NCI-H128 (cell line): ENCODE data around the gene CYCS.

Source experiments
- DNase-seq: peaks from one replicate; lab custom pipeline; 2025; ENCODE audit not compliant: unreplicated experiment; lab: John Stamatoyannopoulos, UW

CYCS gene

DNA sequence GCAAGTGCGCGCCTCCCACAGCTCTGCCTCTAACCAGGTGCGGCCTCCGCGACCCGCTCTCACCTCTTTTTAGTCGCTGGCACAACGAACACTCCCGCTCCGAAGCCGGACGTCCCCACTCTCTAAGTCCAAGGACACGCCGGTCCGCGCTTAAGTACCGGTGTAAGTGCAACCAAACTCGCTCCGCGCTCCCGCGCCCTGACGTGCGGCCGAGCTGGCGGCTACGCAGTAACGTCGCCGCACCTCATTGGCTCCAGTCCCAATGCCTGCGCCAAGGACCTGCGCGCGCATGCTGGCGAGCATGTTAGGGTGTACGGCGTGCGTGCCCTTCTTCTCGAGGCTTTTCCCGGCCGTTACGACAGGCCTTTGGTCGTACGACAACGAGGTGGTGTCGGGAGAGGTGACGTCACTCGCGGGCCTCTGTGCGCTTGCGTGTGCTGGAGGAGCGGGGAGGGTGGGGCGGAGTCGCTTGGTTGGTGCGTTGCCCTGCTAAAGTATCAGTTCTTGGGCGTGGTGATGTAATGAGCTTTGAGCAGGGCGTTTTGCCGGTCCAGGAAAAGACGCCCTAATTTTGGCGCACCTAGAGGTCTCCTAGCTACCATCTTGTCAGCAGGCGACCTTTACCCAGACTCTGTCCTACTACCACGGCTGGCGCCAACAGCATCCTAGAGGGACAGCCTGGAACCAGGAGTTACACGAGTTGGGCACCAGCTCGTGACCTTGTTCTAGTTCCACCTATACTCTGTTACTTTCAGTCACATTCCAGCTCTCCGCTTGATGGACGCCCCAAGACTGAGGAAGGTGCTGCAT lies at the start of gene CYCS:
TSS of gene CYCS (minus strand) at position 124 of the 810 bp plus-strand sequence. CDS start 1,141 bp downstream, outside the sequence.
- peak; percentile 99 for DNase-seq

DNA sequence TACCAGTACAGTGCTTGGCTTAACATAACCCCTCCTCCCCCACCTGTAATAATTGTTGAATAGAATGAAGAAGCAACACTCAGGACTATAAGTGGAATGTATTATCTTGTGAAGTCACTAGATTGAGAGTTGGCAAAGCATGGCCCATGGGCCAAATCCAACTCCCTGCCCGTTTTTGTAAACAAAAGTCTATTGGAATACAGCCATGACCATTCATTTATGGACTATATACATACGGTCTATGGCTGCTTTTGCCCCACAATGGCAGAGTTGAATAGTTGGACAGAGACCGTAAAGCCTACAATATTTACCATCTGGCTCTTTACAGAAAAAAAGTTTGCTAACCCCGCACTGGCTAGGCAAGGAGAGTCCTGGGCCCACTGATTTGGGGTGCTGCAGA lies 48.1 kb upstream of the CYCS start:
- DNase-seq = no peak

DNA sequence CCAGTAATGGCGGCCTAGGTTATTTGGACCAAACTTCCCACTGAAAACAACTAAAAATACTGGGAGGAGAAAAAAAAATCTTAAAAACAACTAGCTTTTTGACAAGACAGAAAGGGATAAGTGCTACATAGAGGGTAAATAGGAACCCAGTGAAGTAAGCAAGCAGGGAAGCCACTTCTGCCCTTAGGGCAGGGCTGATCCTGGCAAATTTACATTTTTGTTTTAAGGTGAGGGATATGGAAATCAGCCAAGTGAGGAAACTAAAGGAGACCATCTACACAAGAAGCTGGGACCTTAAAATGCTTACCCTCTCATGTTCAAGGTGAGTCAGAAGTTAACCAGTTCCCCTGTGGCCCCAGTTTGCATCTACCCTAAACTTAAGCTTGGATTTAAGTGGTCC lies 46.5 kb upstream of the CYCS start:
- no peak for DNase-seq

DNA sequence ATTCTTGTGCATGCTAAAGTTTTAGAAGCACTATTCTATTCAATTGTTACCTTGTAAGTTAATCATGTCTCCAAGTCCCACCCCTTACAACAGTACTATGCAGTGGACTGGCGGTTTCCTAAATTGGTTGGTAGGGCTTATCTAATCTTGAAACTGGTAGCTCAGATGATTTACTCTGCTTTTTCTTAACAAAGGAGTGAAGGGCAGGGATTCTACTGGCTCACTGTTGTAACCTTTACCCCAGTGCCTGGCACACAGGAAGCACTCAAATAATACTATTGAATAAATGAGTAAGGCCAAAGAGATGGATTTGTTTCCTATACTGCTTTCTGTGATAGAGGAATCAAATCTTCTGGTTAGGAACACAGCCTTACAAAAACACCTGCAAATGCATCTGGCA lies 46.0 kb upstream of the CYCS start:
- DNase-seq = no peak

DNA sequence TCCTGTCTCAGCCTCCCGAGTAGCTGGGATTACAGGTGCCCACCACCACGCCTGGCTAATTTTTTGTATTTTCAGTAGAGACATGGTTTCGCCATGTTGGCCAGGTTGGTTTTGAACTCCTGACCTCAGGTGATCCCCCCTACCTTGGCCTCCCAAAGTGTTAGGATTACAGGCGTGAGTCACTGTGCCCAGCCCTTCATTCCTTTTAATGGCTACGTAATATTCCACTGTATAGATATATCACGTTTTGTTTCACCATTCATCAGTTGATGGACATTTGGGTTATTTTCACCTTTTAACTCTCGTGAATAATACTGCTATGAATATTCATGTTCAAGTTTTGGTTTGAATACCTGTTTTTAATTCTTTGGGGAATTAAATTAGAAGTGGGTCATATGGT lies 44.6 kb upstream of the CYCS start:
- DNase-seq = no peak

DNA sequence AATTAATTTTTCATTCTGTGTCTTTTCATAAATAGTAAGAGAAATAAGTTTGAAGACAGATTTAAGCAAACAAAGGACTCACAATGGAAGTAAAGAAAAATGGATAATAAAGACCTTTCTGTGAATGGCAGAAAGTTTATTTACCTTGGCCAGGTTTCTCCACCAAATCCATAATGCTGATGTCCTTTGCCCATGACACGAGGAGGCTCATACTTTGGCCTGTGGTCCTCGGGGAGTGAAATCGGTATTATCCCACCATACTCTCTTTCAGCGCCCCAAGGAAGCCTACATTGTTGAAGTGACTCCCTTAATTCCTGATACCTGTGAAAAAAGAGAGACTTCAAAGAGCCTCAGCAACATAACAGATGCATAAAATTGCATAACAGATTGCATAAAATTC lies 43.1 kb upstream of the CYCS start:
- DNase-seq = no peak

DNA sequence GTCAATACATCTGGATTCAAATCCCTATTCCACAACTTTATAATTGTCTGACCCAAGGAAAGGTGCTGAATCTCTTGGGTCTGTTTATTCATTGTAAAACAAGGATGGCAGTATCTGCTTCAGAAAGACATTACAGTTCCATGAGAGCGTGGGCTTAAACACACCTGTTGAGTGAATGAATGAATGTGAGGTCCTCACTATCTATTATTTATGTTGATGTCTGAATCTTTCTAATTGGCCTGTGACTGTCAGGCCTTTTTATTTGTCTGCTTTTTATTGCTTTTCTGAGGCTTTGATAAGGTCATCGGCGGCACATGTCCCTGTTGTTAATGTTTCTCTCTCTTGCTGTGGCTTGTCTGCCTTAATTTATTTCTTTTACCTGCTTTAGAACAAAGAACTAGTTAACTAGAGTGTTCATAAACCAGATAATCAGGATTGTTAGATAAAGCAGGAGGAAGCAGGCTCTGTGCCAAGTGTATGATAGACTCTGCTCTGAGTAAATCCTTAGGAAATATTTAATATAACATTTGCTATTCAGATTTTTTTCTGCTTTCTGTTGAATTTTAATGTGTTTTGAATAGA lies 42.3 kb upstream of the CYCS start:
- no peak for DNase-seq

DNA sequence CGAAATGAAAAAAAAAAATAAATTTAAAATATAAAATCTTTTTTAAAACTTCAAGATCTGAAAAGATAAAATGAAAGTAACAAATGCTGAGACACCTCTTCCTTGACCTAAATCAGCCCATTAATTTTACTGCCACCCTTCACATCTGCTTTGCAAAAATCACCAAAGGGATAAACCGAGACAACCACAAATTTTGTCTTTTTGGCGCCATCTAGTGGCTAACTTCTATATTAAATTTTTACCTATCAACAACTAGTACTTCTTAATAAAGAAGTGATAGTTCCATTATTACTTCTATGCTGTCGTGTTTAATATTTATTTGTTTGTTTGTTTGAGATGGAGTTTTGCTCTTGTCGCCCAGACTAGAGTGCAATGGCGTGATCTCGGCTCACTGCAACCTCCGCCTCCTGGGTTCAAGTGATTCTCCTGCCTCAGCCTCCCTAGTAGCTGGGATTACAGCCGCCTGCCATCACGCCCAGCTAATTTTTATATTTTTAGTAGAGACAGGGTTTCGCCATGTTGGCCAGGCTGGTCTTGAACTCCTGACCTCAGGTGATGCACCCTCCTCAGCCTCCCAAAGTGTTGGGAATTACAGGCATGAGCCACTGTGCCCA lies 35.0 kb upstream of the CYCS start:
- DNase-seq = peak; percentile 23

DNA sequence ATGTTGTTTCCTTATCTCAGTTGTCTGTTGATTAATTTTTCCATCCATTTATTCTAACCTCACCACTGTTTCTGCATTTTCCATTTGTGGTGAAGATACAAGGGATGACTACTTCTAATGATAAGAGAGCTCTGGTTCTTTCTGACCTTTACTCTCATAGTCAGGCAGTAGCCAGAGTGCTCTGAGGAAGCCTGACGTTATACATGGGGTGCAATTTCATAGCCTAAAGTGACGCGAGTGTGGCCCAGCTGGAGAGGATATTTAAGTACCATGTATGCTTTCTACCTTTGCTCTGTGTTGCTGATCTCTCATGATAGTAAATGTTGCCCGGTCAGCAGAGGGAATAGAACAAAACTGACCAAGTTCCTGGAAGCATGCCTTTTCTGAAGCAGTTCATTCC lies 33.9 kb upstream of the CYCS start:
- DNase-seq = no peak

DNA sequence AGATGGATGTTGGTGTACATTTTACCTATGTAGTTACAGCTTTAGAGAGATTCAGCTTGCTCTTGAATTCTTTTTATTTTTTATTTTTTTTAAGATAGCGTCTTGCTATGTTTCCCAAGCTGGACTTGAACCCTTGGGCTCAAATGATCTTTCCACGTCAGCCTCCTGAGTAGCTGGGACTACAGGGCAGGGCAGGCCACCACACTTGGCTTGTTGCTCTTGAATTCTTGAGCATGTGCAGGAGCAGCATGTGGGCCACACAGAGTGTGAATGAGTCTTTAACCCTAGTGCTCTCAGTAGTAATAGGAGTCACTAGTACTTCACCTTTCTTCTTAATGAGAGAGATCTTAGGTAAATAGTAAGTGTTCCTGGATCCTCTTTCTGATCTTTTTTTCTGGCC lies 26.7 kb upstream of the CYCS start:
- DNase-seq = no peak

DNA sequence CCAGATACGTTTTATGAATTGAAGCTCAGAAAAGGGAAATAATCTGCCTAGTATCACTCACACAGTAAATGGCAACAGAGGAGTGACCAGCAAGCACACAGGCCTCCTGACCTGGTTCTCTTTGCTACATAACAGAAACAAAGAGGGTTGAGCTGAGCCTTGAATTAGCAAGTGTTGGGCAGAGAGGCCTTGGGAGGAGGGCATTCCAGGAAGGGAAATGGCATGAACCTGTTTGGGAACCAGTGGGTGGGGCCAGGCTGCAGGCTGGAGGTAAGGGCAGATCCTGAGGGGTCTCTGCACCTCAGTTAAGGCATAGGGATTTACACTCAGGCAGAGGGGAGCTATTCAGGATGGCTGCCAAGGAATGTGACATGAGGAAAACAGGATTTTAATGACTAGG lies 24.8 kb upstream of the CYCS start:
- no peak for DNase-seq

DNA sequence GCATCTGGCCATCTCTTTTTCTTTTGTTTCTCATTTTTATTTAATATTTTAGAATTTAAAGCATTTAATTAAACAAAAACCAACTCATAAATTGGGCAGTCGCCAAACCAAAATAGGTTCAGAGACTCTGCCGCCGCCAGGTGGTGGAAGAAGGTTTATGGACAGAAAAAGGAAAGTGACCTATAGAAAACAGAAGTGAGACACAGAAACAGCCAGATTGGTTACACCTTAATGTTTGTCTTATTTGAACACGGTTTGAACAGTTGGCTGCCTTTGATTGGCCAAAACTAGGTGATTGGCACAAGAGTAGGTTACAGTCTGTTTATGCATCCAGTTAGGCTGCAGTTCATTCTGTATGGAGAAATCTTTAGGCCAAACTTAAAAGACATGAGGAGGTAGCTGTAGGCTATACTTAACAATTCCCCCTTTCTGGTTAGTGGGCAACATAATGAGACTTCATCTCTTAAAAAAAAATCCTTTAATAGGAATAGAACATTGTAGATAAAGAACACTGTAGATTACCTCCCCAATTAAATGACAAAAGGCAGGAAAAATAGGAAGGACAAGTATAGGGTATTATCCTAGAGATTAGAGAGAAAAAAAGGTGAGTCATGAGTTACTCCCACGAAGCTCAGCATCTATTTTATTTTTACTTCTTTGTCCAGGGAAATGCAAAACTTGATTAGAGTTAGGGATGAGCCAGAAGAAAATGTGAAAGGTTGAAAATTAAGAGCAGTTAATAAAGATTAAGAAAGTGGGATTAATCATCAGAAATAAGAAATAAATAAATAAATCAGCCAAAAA lies 23.9 kb upstream of the CYCS start:
- DNase-seq = no peak

DNA sequence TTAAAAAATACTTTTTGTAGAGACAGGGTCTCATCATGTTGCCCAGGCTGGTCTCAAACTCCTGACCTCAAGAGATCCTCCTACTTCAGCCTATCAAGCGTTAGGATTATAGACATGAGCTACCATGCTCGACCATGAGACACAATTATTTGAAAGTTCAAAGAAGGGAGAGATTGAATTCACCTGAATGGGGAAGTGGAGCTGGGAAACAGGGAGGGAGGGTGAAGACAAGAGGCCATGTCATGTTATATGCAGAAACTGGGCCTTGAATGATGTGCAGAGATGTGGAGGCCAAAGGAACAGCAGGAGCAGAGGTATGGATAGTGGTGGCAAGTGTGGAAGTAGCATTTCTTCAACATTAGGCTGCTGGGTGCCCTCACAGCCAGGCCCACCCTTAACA lies 18.7 kb upstream of the CYCS start:
- DNase-seq = no peak

DNA sequence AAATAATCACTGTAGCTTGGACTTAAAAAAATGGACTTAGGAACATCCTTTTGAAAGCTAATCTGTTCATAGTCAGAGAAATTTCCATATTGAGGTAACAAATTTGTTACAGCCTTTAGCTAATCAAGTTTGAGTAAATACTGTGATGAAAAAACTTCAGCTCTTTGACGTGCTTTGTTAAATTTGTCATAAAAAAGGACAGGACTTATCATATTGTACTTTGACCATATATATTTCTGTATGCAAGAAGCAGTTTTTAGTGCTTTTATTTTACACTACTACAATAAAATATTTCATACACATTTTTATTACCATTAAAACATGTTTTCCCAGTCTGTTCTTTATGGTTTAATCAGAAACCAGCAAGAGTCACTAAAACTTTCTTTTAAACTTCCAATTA lies 14.5 kb upstream of the CYCS start:
- no peak for DNase-seq

DNA sequence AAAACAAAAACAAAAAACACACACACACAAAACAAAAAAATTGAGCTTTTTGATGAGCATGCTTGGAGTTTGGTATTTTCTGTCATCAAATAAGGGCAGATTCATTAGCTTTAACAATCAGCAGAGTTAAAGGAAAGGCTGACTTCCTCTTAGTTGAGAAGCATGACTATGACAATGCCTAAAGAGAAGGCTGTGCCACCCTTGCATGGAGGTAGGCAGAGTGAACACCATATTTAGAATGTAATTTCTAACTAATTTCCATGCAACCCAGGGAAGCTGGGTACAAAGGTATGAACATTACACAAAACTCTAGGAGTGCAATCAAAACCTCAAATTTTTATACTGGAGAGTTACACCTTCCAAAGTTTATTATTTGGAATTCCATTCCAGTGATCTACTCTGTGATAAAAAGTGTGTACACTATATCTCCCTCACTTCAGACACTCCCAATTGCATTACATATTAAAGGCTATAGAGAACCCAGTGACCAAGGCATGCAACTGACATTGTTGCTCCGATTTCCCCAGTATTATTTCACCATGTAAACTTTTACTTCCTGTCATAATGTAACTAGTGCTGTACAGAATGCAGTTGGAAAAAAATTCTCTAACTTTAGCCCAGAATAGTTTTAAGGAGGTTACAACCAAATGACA lies 9.4 kb upstream of the CYCS start:
- no peak for DNase-seq

DNA sequence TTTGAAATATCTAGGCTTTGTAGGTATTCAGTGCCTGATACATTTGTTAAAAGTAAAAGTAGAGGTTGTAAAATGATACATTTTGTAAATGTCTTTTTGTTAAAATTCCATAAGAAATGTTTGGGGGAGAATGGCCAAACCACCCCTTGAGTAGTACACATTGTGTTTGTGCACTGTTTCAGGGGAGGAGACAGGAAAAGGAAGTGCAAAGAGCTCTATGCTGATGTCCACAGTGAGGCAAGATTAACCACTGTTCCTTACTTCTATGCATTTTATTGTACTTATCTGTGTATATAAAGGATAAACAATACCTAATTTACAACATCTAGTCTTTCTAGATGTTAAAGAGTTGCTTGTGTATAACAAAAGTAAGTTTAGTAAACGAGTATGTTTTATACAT lies 7.4 kb upstream of the CYCS start:
- DNase-seq = no peak

DNA sequence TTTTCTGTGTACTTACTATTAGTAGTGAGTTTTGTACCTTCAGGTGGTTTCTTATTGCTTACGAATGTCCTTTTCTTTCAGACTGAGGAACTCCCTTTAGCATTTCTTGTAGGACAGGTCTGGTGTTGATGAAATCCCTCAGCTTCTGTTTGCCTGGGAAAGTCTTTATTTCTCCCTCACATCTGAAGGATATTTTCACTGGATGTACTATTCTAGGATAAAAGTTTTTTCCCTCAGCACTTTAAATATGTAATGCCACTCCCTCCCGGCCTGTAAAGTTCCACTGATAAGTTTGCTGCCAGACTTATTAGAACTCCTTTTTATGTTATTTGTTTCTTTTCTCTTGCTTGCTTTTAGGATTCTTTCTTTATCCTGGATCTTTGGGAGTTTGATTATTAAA lies 1.7 kb upstream of the CYCS start:
- no peak for DNase-seq

DNA sequence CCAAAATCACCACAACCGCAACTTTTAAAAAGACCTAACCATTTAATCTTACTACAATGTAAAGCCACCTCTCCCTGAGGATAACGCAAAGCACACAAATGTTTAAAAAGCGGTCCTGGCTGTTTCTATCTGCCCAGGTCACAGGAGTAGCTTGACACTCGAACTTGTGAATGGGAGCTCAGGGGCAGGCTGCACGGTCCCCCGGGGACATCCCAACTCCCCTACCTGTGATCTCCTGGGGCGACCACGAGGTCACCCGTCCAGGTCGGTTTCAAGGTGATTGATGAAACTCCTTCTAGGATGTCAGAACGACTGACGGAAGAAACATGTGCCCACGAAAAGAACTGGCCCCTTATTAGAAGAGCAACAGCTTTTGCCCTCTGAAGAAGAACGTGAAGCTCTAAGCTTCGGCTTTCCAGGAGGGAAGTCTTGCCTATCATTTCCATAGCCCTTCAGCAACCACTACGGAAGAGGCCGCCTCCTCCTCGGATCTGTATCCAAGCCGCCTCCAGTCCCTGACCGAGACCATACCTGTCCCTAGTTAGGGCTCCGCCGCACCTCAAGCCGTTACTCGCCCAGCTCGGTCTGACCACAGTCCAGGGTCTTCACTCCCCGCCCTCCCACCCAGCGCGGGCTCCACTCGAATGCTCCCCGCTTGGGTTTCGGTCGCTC lies 459 bp downstream of the CYCS start:
- DNase-seq = no peak

DNA sequence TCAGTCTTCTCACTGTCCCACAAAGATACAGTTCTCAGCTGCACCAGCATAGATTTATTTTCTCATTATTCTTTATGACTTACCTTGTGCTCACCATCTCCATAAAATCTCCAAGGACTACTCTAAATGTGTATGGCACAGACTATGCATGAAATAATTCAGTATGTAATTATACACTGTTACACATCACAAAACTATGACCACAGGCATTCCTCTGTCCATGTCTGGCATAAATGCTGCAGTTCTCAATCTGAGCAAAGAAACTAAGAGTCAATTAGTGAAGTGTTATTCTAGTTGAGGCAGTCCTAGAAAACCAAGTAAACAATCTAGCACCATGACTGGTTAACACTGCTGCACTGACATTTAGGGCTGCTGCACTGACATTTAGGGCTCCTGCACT lies 2.7 kb downstream of the CYCS start:
- no peak for DNase-seq

DNA sequence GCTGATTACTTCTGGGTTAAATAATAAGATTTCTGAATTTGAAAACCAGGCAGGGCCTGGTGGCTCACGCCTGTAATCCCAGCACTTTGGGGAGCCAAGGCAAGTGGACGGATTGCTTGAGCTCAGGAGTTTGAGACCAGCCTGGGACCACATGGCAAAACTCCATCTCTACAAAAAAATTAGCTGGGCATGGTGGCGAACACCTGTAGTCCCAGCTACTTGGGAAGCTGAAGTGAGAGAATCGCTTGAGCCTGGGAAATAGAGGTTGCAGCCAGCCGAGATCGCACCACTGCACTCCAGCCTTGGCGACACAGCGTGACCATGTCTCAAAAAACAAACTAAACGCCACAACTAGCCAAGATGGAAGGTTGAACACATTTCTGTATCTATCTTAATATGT lies 3.5 kb downstream of the CYCS start:
- no peak for DNase-seq

DNA sequence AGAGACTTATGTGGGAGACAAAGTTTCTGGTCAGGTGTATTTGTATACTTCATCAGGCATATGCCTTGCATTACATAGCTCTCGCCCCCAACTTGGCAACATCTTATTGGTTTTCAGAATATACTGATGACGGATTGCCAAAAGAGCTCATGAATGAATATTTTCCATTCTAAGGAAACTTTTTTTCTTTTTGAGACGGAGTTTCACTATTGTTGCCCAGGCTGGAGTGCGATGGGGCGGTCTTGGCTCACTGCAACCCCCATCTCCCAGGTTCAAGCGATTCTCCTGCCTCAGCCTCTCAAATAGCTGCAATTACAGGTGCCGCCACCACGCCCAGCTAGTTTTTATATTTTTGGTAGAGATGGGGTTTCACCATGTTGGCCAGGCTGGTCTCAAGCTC lies 6.0 kb downstream of the CYCS start:
- DNase-seq = no peak
